Nephron (organoid): Measurements from ENCODE around the gene NCF2.
"Not testable (repeated sequence)": the region's sequence is repeated elsewhere in the genome, so short reads cannot be mapped to it uniquely, and the experiment has no call there.

Experiments used
- H3K27ac Mint-ChIP-seq, 3 experiments: 2 replicates each; pipeline ENCODE4 v1.8.0; 2020; ENCODE audit warnings: mixed read lengths in 3 of 3, mild to moderate bottlenecking in 2 of 3, moderate library complexity in 1 of 3
- H3K27me3 Mint-ChIP-seq: 2 replicates; pipeline ENCODE4 v1.8.0; 2021; ENCODE audit warnings: low read depth, mild to moderate bottlenecking, moderate library complexity, mixed read lengths
- H3K36me3 Mint-ChIP-seq: 2 replicates; pipeline ENCODE4 v1.8.0; 2020; ENCODE audit warnings: low read depth, mixed read lengths
- H3K4me1 Mint-ChIP-seq: 2 replicates; pipeline ENCODE4 v1.8.0; 2020; ENCODE audit warnings: mixed read lengths
- H3K4me3 Mint-ChIP-seq, 3 experiments: 2 replicates each; pipeline ENCODE4 v1.8.0; 2020; ENCODE audit warnings: mild to moderate bottlenecking in 3 of 3, mixed read lengths in 3 of 3, moderate library complexity in 2 of 3
- H3K9me3 Mint-ChIP-seq: 2 replicates; pipeline ENCODE4 v1.8.0; 2020; ENCODE audit warnings: mixed read lengths
- CTCF ChIP-seq, 3 experiments: fragments of 200-600 bp; sonication (generic); IDR thresholded peaks; one replicate each; pipeline ENCODE4 v1.5.0; 2021; ENCODE audit warnings: antibody characterized with exemption in 3 of 3; ENCODE audit not compliant: unreplicated experiment in 3 of 3

The NCF2 gene

DNA sequence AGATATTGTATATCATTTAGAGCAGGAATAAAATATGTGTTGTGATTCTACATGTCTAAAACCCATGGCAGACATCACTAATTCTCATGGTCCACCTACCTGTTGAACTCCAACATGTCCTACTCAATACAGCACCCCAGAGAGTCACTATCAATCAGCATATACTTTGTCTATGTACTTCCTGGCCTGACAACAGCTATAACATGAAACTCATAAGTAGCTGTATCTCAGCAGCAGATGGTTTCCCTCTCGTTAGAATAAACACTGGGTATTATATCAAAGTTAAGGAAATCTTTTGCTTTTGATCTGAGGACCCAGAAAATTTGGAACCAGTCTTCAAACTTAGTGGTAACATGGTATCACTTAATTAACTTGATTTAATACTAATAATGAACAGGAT lies 29.5 kb upstream of the NCF2 start:
- Mint-ChIP-seq H3K4me3 (no peak overlapping the region), H3K27ac (no peak overlapping the region), H3K27me3 (no peaks in the 10 kb centered on the region), H3K4me1 (no peaks in the 10 kb centered on the region), H3K36me3 (peaks cover 8% of the 10 kb centered on the region), H3K9me3 (no peaks in the 10 kb centered on the region)
- TF ChIP-seq CTCF (IDR thresholded peaks at IDR 0.05; ENCODE audit: unreplicated experiment in 3 of 3) = no peak

DNA sequence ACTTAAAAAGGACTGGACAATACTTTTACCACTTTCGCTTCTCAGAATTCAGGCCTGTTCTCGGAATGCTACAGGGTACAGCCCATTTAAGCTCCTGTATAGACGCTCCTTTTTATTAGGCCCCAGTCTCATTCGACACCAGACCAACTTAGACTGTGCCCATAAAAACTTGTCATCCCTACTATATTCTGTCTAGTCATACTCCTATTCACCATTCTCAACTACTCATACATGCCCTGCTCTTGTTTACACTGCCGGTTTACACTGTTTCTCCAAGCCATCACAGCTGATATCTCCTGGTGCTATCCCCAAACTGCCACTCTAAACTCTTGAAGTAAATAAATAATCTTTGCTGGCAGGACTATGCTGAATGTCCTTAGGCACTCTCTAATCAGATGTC lies 27.9 kb upstream of the NCF2 start:
- H3K4me1 Mint-ChIP-seq, H3K36me3 Mint-ChIP-seq: not testable (repeated sequence)

DNA sequence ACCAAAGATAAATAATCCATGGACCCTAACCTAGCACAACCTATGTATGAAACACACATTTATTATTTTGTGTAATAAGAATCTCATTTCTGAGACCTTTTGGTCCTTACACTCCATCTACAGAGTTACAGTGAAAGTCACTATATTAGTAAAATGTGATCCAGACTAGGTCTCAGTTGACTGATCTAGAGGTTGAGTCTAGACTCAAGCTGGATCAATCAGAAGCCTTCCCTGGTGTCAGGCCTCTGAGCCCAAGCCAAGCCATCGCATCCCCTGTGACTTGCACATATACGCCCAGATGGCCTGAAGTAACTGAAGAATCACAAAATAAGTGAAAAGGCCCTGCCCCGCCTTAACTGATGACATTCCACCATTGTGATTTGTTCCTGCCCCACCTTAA lies 22.7 kb upstream of the NCF2 start:
- H3K27me3 Mint-ChIP-seq, H3K9me3 Mint-ChIP-seq, H3K4me3 Mint-ChIP-seq, H3K27ac Mint-ChIP-seq, H3K36me3 Mint-ChIP-seq: not testable (repeated sequence)
- peaks cover 23% of the 10 kb centered on the region for H3K4me1 Mint-ChIP-seq

More for the DNA sequence above, 27.9 kb upstream of the NCF2 start:
- not testable (repeated sequence) for H3K4me3 Mint-ChIP-seq, H3K27ac Mint-ChIP-seq, H3K9me3 Mint-ChIP-seq, H3K27me3 Mint-ChIP-seq

GRCh38 chr1:183612407-183612806 lies 22.1 kb upstream of the NCF2 start:
- H3K36me3 Mint-ChIP-seq = no peaks in the 10 kb centered on the region
- H3K4me3 Mint-ChIP-seq = no peak overlapping the region
- H3K27me3 Mint-ChIP-seq = peaks cover 3% of the 10 kb centered on the region
- peaks cover 23% of the 10 kb centered on the region for H3K4me1 Mint-ChIP-seq
- no peak overlapping the region for H3K27ac Mint-ChIP-seq
- no peak for TF ChIP-seq CTCF (IDR thresholded peaks at IDR 0.05; ENCODE audit: unreplicated experiment in 3 of 3)
- H3K9me3 Mint-ChIP-seq = no peaks in the 10 kb centered on the region

- Mint-ChIP-seq H3K9me3 (no peaks in the 10 kb centered on the region), H3K27me3 (peaks cover 3% of the 10 kb centered on the region), H3K4me1 (peaks cover 27% of the 10 kb centered on the region), H3K27ac (no peak overlapping the region), H3K4me3 (no peak overlapping the region), H3K36me3 (no peaks in the 10 kb centered on the region)
- no peak for TF ChIP-seq CTCF (IDR thresholded peaks at IDR 0.05; ENCODE audit: unreplicated experiment in 3 of 3)
These were observed 20.8 kb upstream of the NCF2 start for GRCh38 chr1:183611021-183611420.

DNA sequence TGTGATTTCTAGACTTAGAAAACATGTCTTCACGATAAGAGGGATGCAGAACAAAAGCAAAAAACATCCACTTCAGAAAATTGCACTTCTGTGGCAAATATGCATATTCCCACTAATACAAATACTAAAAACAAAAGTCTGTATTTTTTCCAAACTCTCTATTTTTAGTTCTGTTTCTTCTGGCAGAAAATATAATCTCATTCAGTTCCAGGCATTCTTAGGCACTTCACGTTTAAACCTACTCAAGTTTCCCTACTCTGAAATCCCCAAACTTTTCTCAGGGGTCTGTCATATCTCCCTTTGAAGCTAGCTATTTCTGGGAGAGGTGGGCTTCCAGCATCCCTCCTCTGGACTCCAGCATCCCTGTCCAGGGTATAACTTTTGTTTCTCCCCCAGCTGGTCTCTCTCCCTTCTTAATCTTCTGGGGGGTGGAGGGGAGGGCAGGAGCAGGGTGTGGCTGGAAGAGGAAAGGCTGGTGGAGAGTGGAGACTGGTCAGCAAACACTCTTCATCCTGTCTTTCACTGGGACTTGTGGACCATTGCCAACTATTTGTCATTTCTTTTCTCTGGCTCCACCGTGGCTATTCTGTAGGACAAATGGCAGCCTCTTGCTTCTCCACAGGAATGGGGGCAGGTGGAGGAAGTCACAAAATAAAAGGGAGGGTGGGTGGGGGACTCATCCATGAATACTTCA lies 19.6 kb upstream of the NCF2 start:
- no peak for TF ChIP-seq CTCF (IDR thresholded peaks at IDR 0.05; ENCODE audit: unreplicated experiment in 3 of 3)
- Mint-ChIP-seq H3K9me3 (no peaks in the 10 kb centered on the region), H3K27me3 (peaks cover 3% of the 10 kb centered on the region), H3K4me3 (no peak overlapping the region), H3K4me1 (peaks cover 34% of the 10 kb centered on the region), H3K27ac (peak overlapping the region in 2 of 3 experiments; percentile 85 to 95), H3K36me3 (no peaks in the 10 kb centered on the region)

DNA sequence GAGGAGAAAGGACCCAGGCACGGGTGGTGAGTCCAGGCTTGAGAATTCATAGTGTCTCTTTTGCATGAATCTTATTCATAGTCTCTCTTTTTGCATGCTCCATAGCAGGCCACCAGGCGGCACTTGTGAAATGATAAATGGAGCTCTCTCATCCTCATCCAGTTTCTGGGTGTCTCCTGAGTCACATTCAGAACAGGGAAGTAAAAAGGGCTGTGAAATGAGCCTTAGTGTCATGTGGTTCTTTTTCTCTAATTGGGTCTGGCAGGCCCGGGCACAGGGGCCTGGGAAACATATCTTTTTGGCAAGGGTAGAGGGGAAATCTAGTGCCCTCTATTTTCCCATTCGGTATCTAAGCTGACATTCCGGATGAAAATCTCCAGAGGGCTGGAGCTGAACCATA lies 19.1 kb upstream of the NCF2 start:
- Mint-ChIP-seq H3K4me3 (no peak overlapping the region), H3K27ac (peak overlapping the region; percentile 60 to 95 (median 85)), H3K27me3 (peaks cover 3% of the 10 kb centered on the region)

More for the DNA sequence above, 19.1 kb upstream of the NCF2 start:
- Mint-ChIP-seq H3K9me3 (no peaks in the 10 kb centered on the region), H3K36me3 (no peaks in the 10 kb centered on the region), H3K4me1 (peaks cover 39% of the 10 kb centered on the region)
- TF ChIP-seq CTCF (IDR thresholded peaks at IDR 0.05; ENCODE audit: unreplicated experiment in 3 of 3) = peak; percentile 11 to 34 (median 24)
